ENCODE measurements around the gene TMED8. TPM values are rescaled to one million over a fixed set of nuclear protein-coding genes. Genes with fewer than 3 reads are reported as not detected.

Gene TMED8
- total RNA-seq, 1 experiment from 2014 or later = 21.2 TPM

DNA sequence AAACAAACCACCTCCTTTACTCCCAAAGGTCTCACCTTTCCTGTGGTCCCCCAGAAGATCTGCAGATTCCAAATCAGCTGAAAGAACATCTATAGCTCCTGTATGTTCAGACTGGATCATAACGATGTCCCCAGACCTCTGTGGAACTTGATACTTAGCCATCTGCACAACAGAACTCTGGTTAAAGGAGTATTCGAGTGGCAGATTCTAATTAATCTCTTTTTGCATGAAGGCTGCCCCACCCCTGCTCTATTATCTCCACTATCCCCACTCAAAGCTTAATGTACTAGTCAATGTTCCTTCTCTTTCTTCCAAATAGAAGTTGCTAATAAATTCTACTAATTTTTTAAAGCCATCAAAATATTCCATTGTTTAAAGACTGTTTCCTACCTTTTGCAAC lies 33.2 kb downstream of the TMED8 start:
- no peak overlapping the region for H3K4me3 ChIP-seq (replicated peaks in 1 of 2; ENCODE audit: low read depth in 1 of 2, low read length in 2 of 2)
- no peaks in the 10 kb centered on the region for H3K4me1 ChIP-seq (ENCODE audit: control insufficient read depth in 1 of 2, insufficient read depth in 2 of 2, low read length in 2 of 2)
- H3K9me2 ChIP-seq (ENCODE audit: insufficient read depth) = no peaks in the 10 kb centered on the region
- no peak for DNase-seq (ENCODE audit: low read depth, low spot score)
- ChIA-PET RAD21 (ENCODE audit: low non-redundant PET in 1 of 2, low total read pairs in 2 of 2, uncharacterized antibody in 2 of 2, unreplicated experiment in 2 of 2) (no interaction called here), CTCF (no interaction called here), POLR2A (no interaction called here)
- ATAC-seq = no peak
- no peak overlapping the region for H2AFZ ChIP-seq (ENCODE audit: low read depth, low read length, poor library complexity, severe bottlenecking)
- H3K36me3 ChIP-seq (ENCODE audit: control insufficient read depth in 1 of 2, insufficient read depth in 2 of 2, low read length in 2 of 2) = peaks cover 0 to 10% of the 10 kb centered on the region in 2 experiments; a peak in 1 of 4 replicates
- no TSS peak for BruUV-seq (replicated peaks)
- H3K4me2 ChIP-seq (ENCODE audit: low read length) = no peak overlapping the region
- H3K79me2 ChIP-seq (ENCODE audit: insufficient read depth, low read length) = no peaks in the 10 kb centered on the region
- no peak overlapping the region for H3K27ac ChIP-seq (ENCODE audit: low read depth, low read length)
- intact Hi-C loops (cut with micrococcal nuclease) = no loop called here
- H4K20me1 ChIP-seq (ENCODE audit: insufficient read depth) = no peaks in the 10 kb centered on the region
- no peaks in the 10 kb centered on the region for H3K9me3 ChIP-seq (ENCODE audit: control insufficient read depth in 1 of 2, insufficient read depth in 1 of 2, low read depth in 1 of 2, low read length in 2 of 2)
- TF ChIP-seq TCF7L2 (IDR thresholded peaks at IDR 0.05; ENCODE audit: borderline replicate concordance, extremely low read depth, insufficient read depth, insufficient read length) (no peak), SIN3A (IDR thresholded peaks at IDR 0.05; ENCODE audit: low read depth) (no peak), EZH2phosphoT487 (IDR thresholded peaks at IDR 0.05; ENCODE audit: borderline replicate concordance) (no peak), RAD21 (IDR thresholded peaks at IDR 0.05; ENCODE audit: low read depth) (no peak)
- TF ChIP-seq, protein P1, sequence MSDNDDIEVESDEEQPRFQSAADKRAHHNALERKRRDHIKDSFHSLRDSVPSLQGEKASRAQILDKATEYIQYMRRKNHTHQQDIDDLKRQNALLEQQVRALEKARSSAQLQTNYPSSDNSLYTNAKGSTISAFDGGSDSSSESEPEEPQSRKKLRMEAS (IDR thresholded peaks at IDR 0.05) = no peak
- TF ChIP-seq, protein P2, sequence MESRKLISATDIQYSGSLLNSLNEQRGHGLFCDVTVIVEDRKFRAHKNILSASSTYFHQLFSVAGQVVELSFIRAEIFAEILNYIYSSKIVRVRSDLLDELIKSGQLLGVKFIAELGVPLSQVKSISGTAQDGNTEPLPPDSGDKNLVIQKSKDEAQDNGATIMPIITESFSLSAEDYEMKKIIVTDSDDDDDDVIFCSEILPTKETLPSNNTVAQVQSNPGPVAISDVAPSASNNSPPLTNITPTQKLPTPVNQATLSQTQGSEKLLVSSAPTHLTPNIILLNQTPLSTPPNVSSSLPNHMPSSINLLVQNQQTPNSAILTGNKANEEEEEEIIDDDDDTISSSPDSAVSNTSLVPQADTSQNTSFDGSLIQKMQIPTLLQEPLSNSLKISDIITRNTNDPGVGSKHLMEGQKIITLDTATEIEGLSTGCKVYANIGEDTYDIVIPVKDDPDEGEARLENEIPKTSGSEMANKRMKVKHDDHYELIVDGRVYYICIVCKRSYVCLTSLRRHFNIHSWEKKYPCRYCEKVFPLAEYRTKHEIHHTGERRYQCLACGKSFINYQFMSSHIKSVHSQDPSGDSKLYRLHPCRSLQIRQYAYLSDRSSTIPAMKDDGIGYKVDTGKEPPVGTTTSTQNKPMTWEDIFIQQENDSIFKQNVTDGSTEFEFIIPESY (IDR thresholded peaks at IDR 0.05; ENCODE audit: extremely low read depth, insufficient replicate concordance, low read length) = no peak
- H3K9ac ChIP-seq (ENCODE audit: low read length) = no peak overlapping the region
- no peaks in the 10 kb centered on the region for H3K27me3 ChIP-seq (ENCODE audit: insufficient read depth, low read length)

DNA sequence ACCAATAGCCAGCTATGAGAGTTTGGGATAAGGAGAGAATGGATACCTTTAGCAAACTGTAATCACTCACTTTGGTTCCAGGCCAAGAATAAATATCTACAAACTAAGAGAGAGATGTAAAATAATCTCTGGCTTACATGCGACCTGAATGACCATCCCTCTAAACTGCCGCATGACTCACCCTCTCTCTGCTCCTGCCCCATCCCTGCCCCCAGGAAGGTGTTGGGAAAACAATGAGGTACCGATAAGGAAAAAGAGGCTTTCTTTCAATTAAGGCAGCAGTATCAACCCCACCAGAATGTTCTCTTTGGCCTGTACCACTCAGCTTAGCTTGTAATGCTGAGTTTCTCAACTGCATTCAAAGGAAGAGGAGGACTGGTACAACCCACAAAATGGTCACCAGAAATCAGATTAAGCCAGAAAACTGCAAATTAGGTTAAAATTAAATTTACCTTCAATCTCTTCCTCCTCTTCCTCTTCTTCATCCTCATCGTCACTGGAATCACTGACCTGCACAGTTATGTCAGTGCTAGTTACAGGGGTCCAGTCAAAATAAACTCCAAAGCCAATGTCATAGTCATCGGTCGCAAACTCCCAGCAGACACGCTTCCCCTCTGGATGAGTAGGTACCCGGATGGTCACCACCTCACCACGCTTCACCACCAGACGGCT lies 34.0 kb downstream of the TMED8 start:
- Histone ChIP-seq H3K27ac (ENCODE audit: low read depth, low read length) (no peak overlapping the region), H3K9me3 (ENCODE audit: control insufficient read depth in 1 of 2, insufficient read depth in 1 of 2, low read depth in 1 of 2, low read length in 2 of 2) (no peaks in the 10 kb centered on the region), H3K27me3 (ENCODE audit: insufficient read depth, low read length) (no peaks in the 10 kb centered on the region), H3K9me2 (ENCODE audit: insufficient read depth) (no peaks in the 10 kb centered on the region), H3K79me2 (ENCODE audit: insufficient read depth, low read length) (no peaks in the 10 kb centered on the region), H3K9ac (ENCODE audit: low read length) (no peak overlapping the region), H3K36me3 (ENCODE audit: control insufficient read depth in 1 of 2, insufficient read depth in 2 of 2, low read length in 2 of 2) (peaks cover 0 to 10% of the 10 kb centered on the region in 2 experiments; a peak in 1 of 4 replicates), H2AFZ (ENCODE audit: low read depth, low read length, poor library complexity, severe bottlenecking) (no peak overlapping the region), H3K4me2 (ENCODE audit: low read length) (no peak overlapping the region), H3K4me3 (replicated peaks in 1 of 2; ENCODE audit: low read depth in 1 of 2, low read length in 2 of 2) (no peak overlapping the region), H3K4me1 (ENCODE audit: control insufficient read depth in 1 of 2, insufficient read depth in 2 of 2, low read length in 2 of 2) (no peaks in the 10 kb centered on the region), H4K20me1 (ENCODE audit: insufficient read depth) (no peaks in the 10 kb centered on the region)
- DNase-seq (ENCODE audit: low read depth, low spot score) = no peak
- CTCF ChIA-PET = no interaction called here
- POLR2A ChIA-PET = no interaction called here
- intact Hi-C loops (cut with micrococcal nuclease) = no loop called here
- TF ChIP-seq TCF7L2 (IDR thresholded peaks at IDR 0.05; ENCODE audit: borderline replicate concordance, extremely low read depth, insufficient read depth, insufficient read length) = no peak
- TF ChIP-seq SIN3A (IDR thresholded peaks at IDR 0.05; ENCODE audit: low read depth) = no peak
- RAD21 ChIA-PET (ENCODE audit: low non-redundant PET in 1 of 2, low total read pairs in 2 of 2, uncharacterized antibody in 2 of 2, unreplicated experiment in 2 of 2) = no interaction called here
- no TSS peak for BruUV-seq (replicated peaks)
- no peak for ATAC-seq

All from HCT116 (cell line).